ENCODE results near the gene NTNG2.

The NTNG2 gene

GRCh38 chr9:132207215-132207614 lies 45.4 kb downstream of the NTNG2 start:
- no peak overlapping the region for H3K9ac ChIP-seq (ENCODE audit: low read depth, low read length, poor library complexity, severe bottlenecking)
- no peak overlapping the region for H3K4me3 ChIP-seq (ENCODE audit: low read length, poor library complexity, severe bottlenecking)
- H3K27me3 ChIP-seq (ENCODE audit: insufficient read depth, low read length, poor library complexity, severe bottlenecking): no peaks in the 10 kb centered on the region
- no peaks in the 10 kb centered on the region for H3K9me3 ChIP-seq (ENCODE audit: insufficient read depth, low read depth, low read length)
- H3K9me2 ChIP-seq (replicated peaks; ENCODE audit: low read depth, low read length): no peaks in the 10 kb centered on the region
- H4K20me1 ChIP-seq (ENCODE audit: insufficient read depth, low read length, poor library complexity, severe bottlenecking): peaks cover 3% of the 10 kb centered on the region
- peaks cover 23% of the 10 kb centered on the region; the same call in 1 of the 2 replicates for H3K36me3 ChIP-seq (ENCODE audit: insufficient read depth, low read length)
- H3F3A ChIP-seq (ENCODE audit: low read depth): no peaks in the 10 kb centered on the region
- no peak overlapping the region for H3K4me2 ChIP-seq (ENCODE audit: low read depth, low read length, poor library complexity, severe bottlenecking)
- no peak overlapping the region for H2AFZ ChIP-seq (ENCODE audit: low read length)
- no peak for TF ChIP-seq EZH2phosphoT487 (IDR thresholded peaks at IDR 0.05; ENCODE audit: borderline replicate concordance)
- no peak for TF ChIP-seq CTCF (conservative IDR thresholded peaks at IDR 0.05; ENCODE audit: low read length)
- H3K79me2 ChIP-seq (ENCODE audit: insufficient read depth, low read length): peaks cover 8% of the 10 kb centered on the region; the same call in 1 of the 2 replicates
- no peaks in the 10 kb centered on the region for H3K4me1 ChIP-seq (ENCODE audit: insufficient read depth, low read length, poor library complexity, severe bottlenecking)

- H3F3A ChIP-seq (ENCODE audit: low read depth): no peaks in the 10 kb centered on the region
- no peaks in the 10 kb centered on the region for H3K9me2 ChIP-seq (replicated peaks; ENCODE audit: low read depth, low read length)
- no peak for TF ChIP-seq CTCF (conservative IDR thresholded peaks at IDR 0.05; ENCODE audit: low read length)
- no peak for TF ChIP-seq EZH2phosphoT487 (IDR thresholded peaks at IDR 0.05; ENCODE audit: borderline replicate concordance)
- H3K9me3 ChIP-seq (ENCODE audit: insufficient read depth, low read depth, low read length): no peaks in the 10 kb centered on the region
- no peak overlapping the region for H3K4me2 ChIP-seq (ENCODE audit: low read depth, low read length, poor library complexity, severe bottlenecking)
- no peak overlapping the region for H3K9ac ChIP-seq (ENCODE audit: low read depth, low read length, poor library complexity, severe bottlenecking)
- no peak overlapping the region for H2AFZ ChIP-seq (ENCODE audit: low read length)
- H4K20me1 ChIP-seq (ENCODE audit: insufficient read depth, low read length, poor library complexity, severe bottlenecking): peaks cover 3% of the 10 kb centered on the region
- H3K79me2 ChIP-seq (ENCODE audit: insufficient read depth, low read length): peaks cover 8% of the 10 kb centered on the region; the same call in 1 of the 2 replicates
- no peaks in the 10 kb centered on the region for H3K4me1 ChIP-seq (ENCODE audit: insufficient read depth, low read length, poor library complexity, severe bottlenecking)
- no peaks in the 10 kb centered on the region for H3K27me3 ChIP-seq (ENCODE audit: insufficient read depth, low read length, poor library complexity, severe bottlenecking)
- H3K36me3 ChIP-seq (ENCODE audit: insufficient read depth, low read length): peaks cover 23% of the 10 kb centered on the region; the same call in 1 of the 2 replicates
- H3K4me3 ChIP-seq (ENCODE audit: low read length, poor library complexity, severe bottlenecking): no peak overlapping the region
Measured at GRCh38 chr9:132207839-132208615, 46.2 kb downstream of the NTNG2 start.

- Histone ChIP-seq H4K20me1 (ENCODE audit: insufficient read depth, low read length, poor library complexity, severe bottlenecking) (peaks cover 3% of the 10 kb centered on the region), H3K4me1 (ENCODE audit: insufficient read depth, low read length, poor library complexity, severe bottlenecking) (no peaks in the 10 kb centered on the region), H3K27me3 (ENCODE audit: insufficient read depth, low read length, poor library complexity, severe bottlenecking) (no peaks in the 10 kb centered on the region), H3K4me2 (ENCODE audit: low read depth, low read length, poor library complexity, severe bottlenecking) (no peak overlapping the region), H3K79me2 (ENCODE audit: insufficient read depth, low read length) (peaks cover 8% of the 10 kb centered on the region; the same call in 1 of the 2 replicates), H3K36me3 (ENCODE audit: insufficient read depth, low read length) (peaks cover 19% of the 10 kb centered on the region; the same call in 1 of the 2 replicates), H3K4me3 (ENCODE audit: low read length, poor library complexity, severe bottlenecking) (no peak overlapping the region), H3K9ac (ENCODE audit: low read depth, low read length, poor library complexity, severe bottlenecking) (no peak overlapping the region), H3K9me3 (ENCODE audit: insufficient read depth, low read depth, low read length) (no peaks in the 10 kb centered on the region), H2AFZ (ENCODE audit: low read length) (no peak overlapping the region), H3F3A (ENCODE audit: low read depth) (no peaks in the 10 kb centered on the region), H3K9me2 (replicated peaks; ENCODE audit: low read depth, low read length) (no peaks in the 10 kb centered on the region)
- TF ChIP-seq EZH2phosphoT487 (IDR thresholded peaks at IDR 0.05; ENCODE audit: borderline replicate concordance) (no peak), CTCF (conservative IDR thresholded peaks at IDR 0.05; ENCODE audit: low read length) (no peak)
Measured at GRCh38 chr9:132209228-132209627, 47.4 kb downstream of the NTNG2 start.

Measured in Loucy (cell line).